A549 (cell line): Measurements from ENCODE around the gene SPTB. TPM values are rescaled to one million over a fixed set of nuclear protein-coding genes. Genes with fewer than 3 reads are reported as not detected.

Source experiments
- ATAC-seq, 2 experiments: fragments of 200-7000 bp in 1 of 2; fragments of >200 bp in 1 of 2; cut with Nextera tagmentation in 1 of 2; cut with Tn5 transposase in 1 of 2; 3 replicates each; pipeline versions ENCODE4 v1.8.0 to v1.9.1; 2018 to 2020; ENCODE audit warnings: mild to moderate bottlenecking in 1 of 2, moderate library complexity in 1 of 2
- CTCF ChIA-PET: fragments of 300-600 bp; sonication (Branson Sonifier 250); formaldehyde crosslinking; extraction: SDS; loops from one replicate; lab custom pipeline; 2021; ENCODE audit warnings: antibody characterized with exemption, inconsistent platforms; lab: Yijun Ruan, JAX
- POLR2A ChIA-PET: fragments of 350-600 bp; formaldehyde crosslinking; extraction: SDS; loops from one replicate; lab custom pipeline; 2021; ENCODE audit warnings: antibody characterized with exemption, inconsistent platforms; lab: Yijun Ruan, JAX
- DNase-seq, 2 experiments: peaks; one replicate each; pipeline versions ENCODE4 v3.0.0 to v3.0.0-alpha.2; 2011 to 2016; ENCODE audit warnings: low read depth in 1 of 2, low spot score in 1 of 2
- FAIRE-seq: peaks from 2 replicates; lab custom pipeline; 2011; peaks lifted over from hg19 to GRCh38; lab: Jason Lieb, UNC
- H3K27ac ChIP-seq, 2 experiments: fragments of >200 bp; sonication (Bioruptor Twin); formaldehyde crosslinking; 3 replicates each; pipeline ENCODE4 v1.5.1; 2016 to 2017
- H3K4me1 ChIP-seq: fragments of >200 bp; sonication (Bioruptor Twin); formaldehyde crosslinking; 3 replicates; pipeline ENCODE4 v1.6.1; 2016
- H3K4me2 ChIP-seq: fragments of >200 bp; sonication (Bioruptor Twin); formaldehyde crosslinking; 3 replicates; pipeline ENCODE4 v1.6.1; 2016
- H3K4me3 ChIP-seq: fragments of >200 bp; sonication (Bioruptor Twin); formaldehyde crosslinking; 3 replicates; pipeline ENCODE4 v1.5.1; 2016
- H3K9me3 ChIP-seq: fragments of >200 bp; sonication (Bioruptor Twin); formaldehyde crosslinking; 3 replicates; pipeline ENCODE4 v1.6.1; 2016
- CTCF ChIP-seq: fragments of >200 bp; sonication (Bioruptor Twin); formaldehyde crosslinking; IDR thresholded peaks from 3 replicates; pipeline ENCODE4 v1.5.1; 2016
- EHF ChIP-seq: fragments of 250-450 bp; sonication (Bioruptor Pico); IDR thresholded peaks from 2 replicates; pipeline ENCODE4 v1.5.0; 2020; ENCODE audit warnings: mild to moderate bottlenecking
- EP300 ChIP-seq, 2 experiments: fragments of >200 bp; sonication (Bioruptor Twin); formaldehyde crosslinking; IDR thresholded peaks; 2 replicates in 1 of 2; 3 replicates in 1 of 2; pipeline ENCODE4 v1.6.1; 2016 to 2017
- FOSB ChIP-seq: fragments of 250-450 bp; sonication (Bioruptor Pico); IDR thresholded peaks from 2 replicates; pipeline ENCODE4 v1.5.0; 2020; ENCODE audit warnings: mild to moderate bottlenecking, moderate library complexity
- FOXS1 ChIP-seq: fragments of 250-450 bp; sonication (Bioruptor Pico); IDR thresholded peaks from 2 replicates; pipeline ENCODE4 v1.5.0; 2020; ENCODE audit warnings: mild to moderate bottlenecking, moderate library complexity
- GATA3 ChIP-seq: IDR thresholded peaks from 2 replicates; pipeline ENCODE4 v1.6.1; 2012; ENCODE audit warnings: borderline replicate concordance
- HES2 ChIP-seq: fragments of >200 bp; sonication (Bioruptor Twin); formaldehyde crosslinking; IDR thresholded peaks from 2 replicates; pipeline ENCODE4 v1.6.1; 2016
- HEYL ChIP-seq: fragments of 250-450 bp; sonication (Bioruptor Pico); IDR thresholded peaks from 2 replicates; pipeline ENCODE4 v1.8.0; 2021; ENCODE audit warnings: mild to moderate bottlenecking, moderate library complexity
- KDM1A ChIP-seq: fragments of 200-600 bp; sonication (generic); IDR thresholded peaks from 2 replicates; pipeline ENCODE4 v1.6.1; 2016; ENCODE audit warnings: low read depth, mild to moderate bottlenecking
- MAFK ChIP-seq: fragments of 450-650 bp; IDR thresholded peaks from 2 replicates; pipeline ENCODE4 v1.6.1; 2014; ENCODE audit not compliant: partially characterized antibody
- MAX ChIP-seq: IDR thresholded peaks from 2 replicates; pipeline ENCODE4 v1.6.1; 2012
- NFE2L2 ChIP-seq: fragments of 150-350 bp; conservative IDR thresholded peaks from 2 replicates; pipeline ENCODE4 v1.6.1; 2014; ENCODE audit warnings: low read length
- RAD21 ChIP-seq, 2 experiments: fragments of >200 bp in 1 of 2; sonication (Bioruptor Twin) in 1 of 2; formaldehyde crosslinking in 1 of 2; IDR thresholded peaks in 1 of 2; conservative IDR thresholded peaks in 1 of 2; 2 replicates in 1 of 2; 3 replicates in 1 of 2; pipeline ENCODE4 v1.6.1; 2012 to 2018; ENCODE audit warnings: inconsistent platforms in 1 of 2
- REST ChIP-seq: fragments of 200-600 bp; sonication (generic); IDR thresholded peaks from 2 replicates; pipeline ENCODE4 v1.6.1; 2016; ENCODE audit warnings: antibody characterized with exemption, mild to moderate bottlenecking, moderate library complexity
- SMC3 ChIP-seq: fragments of >200 bp; sonication (Bioruptor Twin); formaldehyde crosslinking; IDR thresholded peaks from 3 replicates; pipeline ENCODE4 v1.6.1; 2018; ENCODE audit warnings: inconsistent platforms
- ZSCAN20 ChIP-seq: fragments of 250-450 bp; sonication (Bioruptor Pico); IDR thresholded peaks from 2 replicates; pipeline ENCODE4 v1.8.0; 2022; ENCODE audit warnings: mild to moderate bottlenecking, moderate library complexity
- WGBS: methylation state at CpG from one replicate; pipeline ENCODE4 v1.1.6; 2017; ENCODE audit errors: missing lambda C conversion rate; 5-methylcytosine and 5-hydroxymethylcytosine counted together
- polyA plus RNA-seq, 4 experiments: library from polyadenylated mRNA; depleted of rRNA in 3 of 4; stranded (reverse); fragments of >200 nt; fragmentation: RNase III in 1 of 4; extraction: RNeasy Plus Mini Kit Qiagen cat#74134 plus additional on column Dnase treatment in 1 of 4; gene quantifications; 2 replicates in 3 of 4; 3 replicates in 1 of 4; pipeline ENCODE4 v1.2.3, GENCODE V29; 2011 to 2017
- TF ChIP-seq, protein P1 (sequence below): fragments of 150-350 bp; IDR thresholded peaks from 2 replicates; pipeline ENCODE4 v1.6.1; 2014; ENCODE audit warnings: low read depth, mild to moderate bottlenecking, low read length

SPTB gene
- polyA plus RNA-seq, 2 of the 4 experiments (the other 2 are of a cell fraction), result 0.27 to 2.1 TPM

DNA sequence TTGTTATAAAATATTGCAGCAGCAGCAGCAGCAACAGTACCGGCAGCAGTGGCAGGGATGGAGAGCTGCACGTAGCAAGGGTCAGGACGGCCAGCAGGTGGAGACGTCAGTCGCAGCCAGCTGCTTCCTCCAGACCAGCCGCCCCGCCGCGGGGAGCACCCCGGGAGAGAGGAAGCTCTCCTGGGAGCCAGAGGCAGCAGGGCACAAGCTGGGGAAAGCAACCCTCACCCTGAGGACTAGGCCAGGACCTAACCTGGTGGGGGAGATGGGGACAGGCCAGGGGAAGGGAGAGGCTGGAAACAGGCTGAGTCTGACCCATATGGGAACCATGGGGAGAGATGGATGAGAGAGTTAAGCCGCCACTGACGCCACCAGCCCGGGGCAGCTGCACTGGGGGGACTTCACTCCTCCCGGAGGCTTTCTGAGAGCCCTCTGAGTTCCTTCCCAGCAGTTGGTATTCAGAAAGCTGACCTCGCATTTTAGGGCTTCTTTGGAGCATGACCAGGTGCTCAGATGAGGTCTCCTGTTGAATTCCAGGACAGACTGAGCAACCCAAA lies 56.3 kb downstream of the SPTB start:
- no peak for FAIRE-seq
- peaks cover 7% of the 10 kb centered on the region; the same call in 1 of the 3 replicates for H3K4me1 ChIP-seq
- peak overlapping the region; percentile 44 to 76; a peak in 4 of 6 replicates for H3K27ac ChIP-seq
- H3K4me2 ChIP-seq, result peak overlapping the region; percentile 64
- 69% methylated on average over 5 of the region's 15 CpGs for WGBS
- TF ChIP-seq KDM1A, result no peak
- TF ChIP-seq RAD21 (conservative IDR thresholded peaks at IDR 0.05 in 1 of 2, IDR thresholded peaks at IDR 0.05 in 1 of 2), result peak; percentile 73 to 83
- peak; percentile 91 for TF ChIP-seq SMC3
- no peak for TF ChIP-seq MAFK
- peak; percentile 81 for TF ChIP-seq CTCF
- TF ChIP-seq, all 56 proteins: peak for 3
- CTCF ChIA-PET, result interaction anchor here (0.6 to 15.2 kb wide), 57 partner anchors 10 to 200 kb away, joined by 3 to 250 read pairs (median 5); partner anchors contain the start of gene SPTB
- ATAC-seq (peak; percentile 96 to 99), DNase-seq (peak; percentile 78 to 95)
- H3K4me3 ChIP-seq, result no peak overlapping the region
- H3K9me3 ChIP-seq, result no peaks in the 10 kb centered on the region
- POLR2A ChIA-PET, result interaction anchor here (0.7 to 1.0 kb wide), 2 partner anchors 68 to 163 kb away, joined by 3 to 6 read pairs; partner anchors contain the start of gene FNTB

GRCh38 chr14:64821651-64822050 lies 58.1 kb downstream of the SPTB start:
- 88% methylated on average over 4 of the region's 4 CpGs for WGBS
- DNase-seq, result no peak
- H3K4me1 ChIP-seq, result peaks cover 17% of the 10 kb centered on the region
- FAIRE-seq, result no peak
- H3K9me3 ChIP-seq, result no peaks in the 10 kb centered on the region
- TF ChIP-seq HES2, result no peak
- no peak for TF ChIP-seq SMC3
- TF ChIP-seq HEYL (CRISPR knock-in tag), result no peak
- no peak for TF ChIP-seq GATA3
- no peak for TF ChIP-seq NFE2L2
- no peak for TF ChIP-seq EP300 (IDR thresholded peaks at IDR 0.05)
- TF ChIP-seq REST, result no peak
- TF ChIP-seq MAX, result no peak
- TF ChIP-seq, protein P1, sequence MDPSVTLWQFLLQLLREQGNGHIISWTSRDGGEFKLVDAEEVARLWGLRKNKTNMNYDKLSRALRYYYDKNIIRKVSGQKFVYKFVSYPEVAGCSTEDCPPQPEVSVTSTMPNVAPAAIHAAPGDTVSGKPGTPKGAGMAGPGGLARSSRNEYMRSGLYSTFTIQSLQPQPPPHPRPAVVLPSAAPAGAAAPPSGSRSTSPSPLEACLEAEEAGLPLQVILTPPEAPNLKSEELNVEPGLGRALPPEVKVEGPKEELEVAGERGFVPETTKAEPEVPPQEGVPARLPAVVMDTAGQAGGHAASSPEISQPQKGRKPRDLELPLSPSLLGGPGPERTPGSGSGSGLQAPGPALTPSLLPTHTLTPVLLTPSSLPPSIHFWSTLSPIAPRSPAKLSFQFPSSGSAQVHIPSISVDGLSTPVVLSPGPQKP, result no peak
- no peak for TF ChIP-seq EHF (CRISPR knock-in tag)
- no peak for TF ChIP-seq ZSCAN20 (CRISPR knock-in tag)
- TF ChIP-seq FOXS1 (CRISPR knock-in tag), result no peak
- TF ChIP-seq FOSB, result no peak
- TF ChIP-seq, all 56 proteins: peak for 0
- ATAC-seq, result no peak
- POLR2A ChIA-PET, result no interaction called here
- CTCF ChIA-PET, result interaction anchor here (0.8 to 15.2 kb wide), 6 partner anchors 12 to 91 kb away, joined by 3 to 250 read pairs (median 20); partner anchors contain the start of gene SPTB
- Histone ChIP-seq H3K4me2 (no peak overlapping the region), H3K4me3 (no peak overlapping the region), H3K27ac (no peak overlapping the region)
